ENCODE results near the gene NHERF1. TPM values are rescaled to one million over a fixed set of nuclear protein-coding genes. Genes with fewer than 3 reads are reported as not detected.

The NHERF1 gene
- total RNA-seq, 1 experiment from 2014 or later, result 83.6 TPM

DNA sequence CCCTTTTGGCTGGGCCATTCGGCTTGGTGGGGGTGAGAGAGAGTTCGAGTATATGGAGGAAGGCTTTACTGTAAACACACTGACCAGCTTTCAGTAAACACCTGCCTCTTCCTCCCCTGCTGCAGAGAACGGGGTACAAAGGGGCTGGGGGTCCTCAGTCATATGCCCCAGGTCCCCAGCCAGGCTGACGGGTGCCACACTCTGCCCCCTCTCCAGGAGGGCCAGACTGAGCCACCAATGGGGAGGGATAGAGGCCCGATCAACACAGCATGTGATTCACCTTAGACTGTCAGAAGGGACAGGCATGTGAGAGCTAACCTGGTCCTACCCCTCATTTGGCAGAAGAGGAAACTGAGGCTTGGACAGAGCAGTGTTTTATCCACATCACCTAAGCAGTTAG, 13.0 kb downstream of the NHERF1 start:
- Histone ChIP-seq H2AFZ (no peak overlapping the region), H3F3A (ENCODE audit: insufficient read depth, low read depth) (peaks cover 9% of the 10 kb centered on the region; the same call in 1 of the 2 replicates), H3K27ac (no peak overlapping the region), H3K27me3 (ENCODE audit: insufficient read depth, low read depth) (no peaks in the 10 kb centered on the region), H3K36me3 (ENCODE audit: low read depth) (no peaks in the 10 kb centered on the region), H3K4me3 (no peak overlapping the region), H3K4me2 (no peak overlapping the region), H3K9me3 (ENCODE audit: insufficient read depth, low read depth) (no peaks in the 10 kb centered on the region), H3K4me1 (replicated peaks; ENCODE audit: insufficient read depth) (peaks cover 49% of the 10 kb centered on the region), H3K9me2 (ENCODE audit: insufficient read depth) (no peaks in the 10 kb centered on the region), H3K79me2 (ENCODE audit: low read depth) (peaks cover 27% of the 10 kb centered on the region), H4K20me1 (ENCODE audit: insufficient read depth) (peaks cover 13% of the 10 kb centered on the region)
- no TSS peak for BruUV-seq (replicated peaks)
- ChIA-PET POLR2A (ENCODE audit: unreplicated experiment) (no interaction called here), CTCF (no interaction called here)
- DNase-seq, result no peak
- TF ChIP-seq, protein P1, sequence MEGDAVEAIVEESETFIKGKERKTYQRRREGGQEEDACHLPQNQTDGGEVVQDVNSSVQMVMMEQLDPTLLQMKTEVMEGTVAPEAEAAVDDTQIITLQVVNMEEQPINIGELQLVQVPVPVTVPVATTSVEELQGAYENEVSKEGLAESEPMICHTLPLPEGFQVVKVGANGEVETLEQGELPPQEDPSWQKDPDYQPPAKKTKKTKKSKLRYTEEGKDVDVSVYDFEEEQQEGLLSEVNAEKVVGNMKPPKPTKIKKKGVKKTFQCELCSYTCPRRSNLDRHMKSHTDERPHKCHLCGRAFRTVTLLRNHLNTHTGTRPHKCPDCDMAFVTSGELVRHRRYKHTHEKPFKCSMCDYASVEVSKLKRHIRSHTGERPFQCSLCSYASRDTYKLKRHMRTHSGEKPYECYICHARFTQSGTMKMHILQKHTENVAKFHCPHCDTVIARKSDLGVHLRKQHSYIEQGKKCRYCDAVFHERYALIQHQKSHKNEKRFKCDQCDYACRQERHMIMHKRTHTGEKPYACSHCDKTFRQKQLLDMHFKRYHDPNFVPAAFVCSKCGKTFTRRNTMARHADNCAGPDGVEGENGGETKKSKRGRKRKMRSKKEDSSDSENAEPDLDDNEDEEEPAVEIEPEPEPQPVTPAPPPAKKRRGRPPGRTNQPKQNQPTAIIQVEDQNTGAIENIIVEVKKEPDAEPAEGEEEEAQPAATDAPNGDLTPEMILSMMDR (conservative IDR thresholded peaks at IDR 0.05), result no peak
- no peak for TF ChIP-seq EZH2 (IDR thresholded peaks at IDR 0.05; ENCODE audit: low read depth)
- intact Hi-C loops (cut with micrococcal nuclease; ENCODE audit: unreplicated experiment), result no loop called here

DNA sequence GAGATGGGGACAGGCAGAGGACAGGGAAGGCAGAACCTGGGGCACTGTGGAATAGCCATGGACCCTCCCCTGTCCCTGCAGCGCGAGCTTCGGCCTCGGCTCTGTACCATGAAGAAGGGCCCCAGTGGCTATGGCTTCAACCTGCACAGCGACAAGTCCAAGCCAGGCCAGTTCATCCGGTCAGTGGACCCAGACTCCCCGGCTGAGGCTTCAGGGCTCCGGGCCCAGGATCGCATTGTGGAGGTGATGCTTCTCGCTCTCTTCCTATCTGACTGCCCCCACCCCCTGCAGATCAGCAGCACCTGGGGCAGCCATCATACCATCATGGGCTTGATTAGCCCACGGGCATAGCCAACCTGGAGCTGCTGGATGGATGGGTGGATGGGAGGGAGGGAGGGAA, 13.5 kb downstream of the NHERF1 start:
- Histone ChIP-seq H2AFZ (no peak overlapping the region), H3K27me3 (ENCODE audit: insufficient read depth, low read depth) (no peaks in the 10 kb centered on the region), H3F3A (ENCODE audit: insufficient read depth, low read depth) (peaks cover 9% of the 10 kb centered on the region; the same call in 1 of the 2 replicates), H3K27ac (no peak overlapping the region), H3K9me2 (ENCODE audit: insufficient read depth) (no peaks in the 10 kb centered on the region), H3K79me2 (ENCODE audit: low read depth) (peaks cover 22% of the 10 kb centered on the region), H3K36me3 (ENCODE audit: low read depth) (no peaks in the 10 kb centered on the region), H3K4me2 (no peak overlapping the region), H3K9me3 (ENCODE audit: insufficient read depth, low read depth) (no peaks in the 10 kb centered on the region), H3K4me1 (replicated peaks; ENCODE audit: insufficient read depth) (peaks cover 44% of the 10 kb centered on the region), H3K4me3 (no peak overlapping the region), H4K20me1 (ENCODE audit: insufficient read depth) (peaks cover 13% of the 10 kb centered on the region)
- DNase-seq, result no peak
- ChIA-PET POLR2A (ENCODE audit: unreplicated experiment) (no interaction called here), CTCF (no interaction called here)
- intact Hi-C loops (cut with micrococcal nuclease; ENCODE audit: unreplicated experiment), result no loop called here
- TF ChIP-seq, protein P1 (conservative IDR thresholded peaks at IDR 0.05), result no peak
- TF ChIP-seq EZH2 (IDR thresholded peaks at IDR 0.05; ENCODE audit: low read depth), result no peak
- no TSS peak for BruUV-seq (replicated peaks)

DNA sequence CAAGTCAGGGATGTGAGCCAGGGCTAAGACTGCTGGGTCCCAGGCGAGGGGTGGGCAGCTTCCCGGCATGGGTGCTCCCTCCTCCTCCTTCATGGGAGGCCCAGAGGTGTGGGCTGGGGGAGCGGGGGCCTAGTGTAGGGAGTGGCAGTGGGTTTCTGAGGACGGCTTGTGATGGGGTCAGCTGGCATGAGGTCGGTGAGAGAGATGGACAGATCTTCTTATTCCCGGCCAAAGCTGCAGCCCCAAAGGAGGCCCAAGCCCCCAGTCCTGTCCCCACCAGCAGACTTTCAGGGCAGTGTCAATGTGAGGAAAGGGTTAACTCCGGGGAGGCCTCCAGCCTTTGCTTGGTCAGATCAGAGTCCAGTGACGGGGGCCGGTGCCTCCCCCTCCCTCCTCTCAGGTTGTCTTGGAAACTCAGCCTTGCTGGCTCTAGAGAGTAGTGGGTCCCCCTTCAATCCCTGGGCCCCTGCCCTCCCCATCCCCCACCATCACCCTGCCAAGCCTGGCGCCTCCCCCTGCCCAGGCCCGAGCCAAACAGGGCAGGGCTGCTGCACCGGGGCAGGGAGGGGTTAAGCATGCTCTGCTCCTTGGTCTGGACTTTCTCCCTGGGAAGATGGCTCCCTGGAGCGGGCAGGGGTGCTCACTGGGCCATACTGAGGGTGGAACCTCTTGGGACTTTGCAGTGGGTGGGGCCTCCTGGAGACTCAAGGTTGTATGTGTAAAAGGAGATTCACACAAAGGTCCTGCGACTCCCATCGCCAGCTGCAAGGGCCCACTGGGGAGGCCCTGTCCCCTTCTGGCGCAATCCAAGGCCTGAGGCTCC, 15.3 kb downstream of the NHERF1 start:
- intact Hi-C loops (cut with micrococcal nuclease; ENCODE audit: unreplicated experiment), result no loop called here
- peaks cover 26% of the 10 kb centered on the region for H3K4me1 ChIP-seq (replicated peaks; ENCODE audit: insufficient read depth)

More for the DNA sequence above, 15.3 kb downstream of the NHERF1 start:
- H3K9me2 ChIP-seq (ENCODE audit: insufficient read depth), result no peaks in the 10 kb centered on the region
- no peaks in the 10 kb centered on the region for H3K9me3 ChIP-seq (ENCODE audit: insufficient read depth, low read depth)
- peaks cover 9% of the 10 kb centered on the region for H4K20me1 ChIP-seq (ENCODE audit: insufficient read depth)
- no peak for TF ChIP-seq EZH2 (IDR thresholded peaks at IDR 0.05; ENCODE audit: low read depth)
- TF ChIP-seq, protein P1 (conservative IDR thresholded peaks at IDR 0.05), result no peak
- H3F3A ChIP-seq (ENCODE audit: insufficient read depth, low read depth), result peaks cover 16% of the 10 kb centered on the region; the same call in 1 of the 2 replicates
- H3K79me2 ChIP-seq (ENCODE audit: low read depth), result peaks cover 12% of the 10 kb centered on the region; the same call in 1 of the 2 replicates
- no peak overlapping the region for H3K4me3 ChIP-seq
- no peaks in the 10 kb centered on the region for H3K36me3 ChIP-seq (ENCODE audit: low read depth)
- H3K27me3 ChIP-seq (ENCODE audit: insufficient read depth, low read depth), result no peaks in the 10 kb centered on the region
- H3K27ac ChIP-seq, result no peak overlapping the region
- H2AFZ ChIP-seq, result no peak overlapping the region
- CTCF ChIA-PET, result no interaction called here
- DNase-seq, result no peak
- H3K4me2 ChIP-seq, result no peak overlapping the region
- POLR2A ChIA-PET (ENCODE audit: unreplicated experiment), result no interaction called here
- no TSS peak for BruUV-seq (replicated peaks)
